Subcutaneous adipose tissue (tissue), 4 donors: ENCODE data around the gene NIPSNAP2. TPM values are rescaled to one million over a fixed set of nuclear protein-coding genes. Genes with fewer than 3 reads are reported as not detected.

Source experiments
- total RNA-seq, 4 donors: library from RNA; depleted of rRNA; stranded (reverse); fragments of >200 nt; gene quantifications; one replicate each; pipeline ENCODE4 v1.1.0, GENCODE V29; 2016
- TF ChIP-seq, protein P1 (sequence below): fragments of 450-650 bp; IDR thresholded peaks from one replicate; pipeline ENCODE4 v1.5.1; 2016; ENCODE audit warnings: low read depth, mild to moderate bottlenecking, control low read depth, antibody characterized with exemption, moderate library complexity

Gene NIPSNAP2
- total RNA-seq, 4 donors from 2014 or later, result 56.9 to 79.9 (median 69.8) TPM

- TF ChIP-seq, protein P1, sequence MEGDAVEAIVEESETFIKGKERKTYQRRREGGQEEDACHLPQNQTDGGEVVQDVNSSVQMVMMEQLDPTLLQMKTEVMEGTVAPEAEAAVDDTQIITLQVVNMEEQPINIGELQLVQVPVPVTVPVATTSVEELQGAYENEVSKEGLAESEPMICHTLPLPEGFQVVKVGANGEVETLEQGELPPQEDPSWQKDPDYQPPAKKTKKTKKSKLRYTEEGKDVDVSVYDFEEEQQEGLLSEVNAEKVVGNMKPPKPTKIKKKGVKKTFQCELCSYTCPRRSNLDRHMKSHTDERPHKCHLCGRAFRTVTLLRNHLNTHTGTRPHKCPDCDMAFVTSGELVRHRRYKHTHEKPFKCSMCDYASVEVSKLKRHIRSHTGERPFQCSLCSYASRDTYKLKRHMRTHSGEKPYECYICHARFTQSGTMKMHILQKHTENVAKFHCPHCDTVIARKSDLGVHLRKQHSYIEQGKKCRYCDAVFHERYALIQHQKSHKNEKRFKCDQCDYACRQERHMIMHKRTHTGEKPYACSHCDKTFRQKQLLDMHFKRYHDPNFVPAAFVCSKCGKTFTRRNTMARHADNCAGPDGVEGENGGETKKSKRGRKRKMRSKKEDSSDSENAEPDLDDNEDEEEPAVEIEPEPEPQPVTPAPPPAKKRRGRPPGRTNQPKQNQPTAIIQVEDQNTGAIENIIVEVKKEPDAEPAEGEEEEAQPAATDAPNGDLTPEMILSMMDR, result no peak
These were observed 15.9 kb downstream of the NIPSNAP2 start for GRCh38 chr7:55980266-55980665.

DNA sequence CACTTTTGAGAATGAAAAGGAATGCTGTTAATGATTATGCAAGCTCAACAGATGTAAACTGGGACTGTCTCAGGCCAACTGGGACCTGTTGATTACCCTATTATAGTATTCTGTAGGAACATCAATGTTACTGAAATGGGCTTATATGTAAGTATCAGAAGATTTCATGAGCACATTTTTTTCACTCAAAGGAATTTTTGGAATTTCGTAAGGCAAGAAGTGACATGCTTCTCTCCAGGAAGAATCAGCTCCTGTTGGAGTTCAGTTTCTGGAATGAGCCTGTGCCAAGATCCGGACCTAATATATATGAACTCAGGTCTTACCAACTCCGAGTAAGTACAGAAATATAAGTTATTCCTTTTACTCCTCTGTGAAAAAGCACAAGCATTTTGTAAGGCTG, 19.2 kb downstream of the NIPSNAP2 start:
- TF ChIP-seq, protein P1, result no peak

GRCh38 chr7:55992346-55992745, 28.0 kb downstream of the NIPSNAP2 start:
- TF ChIP-seq, protein P1, result no peak

DNA sequence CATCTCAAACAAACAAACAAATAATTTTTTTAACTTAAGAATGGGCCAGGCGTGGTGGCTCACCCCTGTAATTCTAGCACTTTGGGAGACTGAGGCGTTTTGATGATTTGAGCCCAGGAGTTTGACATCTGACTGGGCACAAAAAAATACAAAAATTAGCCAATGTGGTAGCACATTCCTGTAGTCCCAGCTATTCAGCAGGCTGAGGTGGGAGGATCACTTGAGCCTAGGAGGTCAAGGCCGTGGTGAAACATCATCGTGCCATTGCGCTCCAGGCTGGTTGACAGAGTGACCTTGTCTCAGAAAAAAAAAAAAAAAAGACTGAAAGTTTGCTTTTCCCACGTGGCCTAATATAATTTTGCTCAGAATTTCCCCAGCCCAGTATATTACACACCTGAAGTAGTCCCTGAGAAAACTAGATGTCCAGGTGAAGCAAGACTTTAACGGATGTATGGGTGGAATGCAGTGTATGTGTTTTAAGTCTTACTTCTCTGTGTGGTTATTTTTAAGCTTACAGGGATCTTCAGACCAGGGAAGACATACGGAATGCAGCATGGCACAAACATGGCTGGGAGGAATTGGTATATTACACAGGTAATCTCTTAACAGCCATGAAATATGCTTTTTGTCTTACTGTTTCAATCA, 32.6 kb downstream of the NIPSNAP2 start:
- TF ChIP-seq, protein P1, result no peak

DNA sequence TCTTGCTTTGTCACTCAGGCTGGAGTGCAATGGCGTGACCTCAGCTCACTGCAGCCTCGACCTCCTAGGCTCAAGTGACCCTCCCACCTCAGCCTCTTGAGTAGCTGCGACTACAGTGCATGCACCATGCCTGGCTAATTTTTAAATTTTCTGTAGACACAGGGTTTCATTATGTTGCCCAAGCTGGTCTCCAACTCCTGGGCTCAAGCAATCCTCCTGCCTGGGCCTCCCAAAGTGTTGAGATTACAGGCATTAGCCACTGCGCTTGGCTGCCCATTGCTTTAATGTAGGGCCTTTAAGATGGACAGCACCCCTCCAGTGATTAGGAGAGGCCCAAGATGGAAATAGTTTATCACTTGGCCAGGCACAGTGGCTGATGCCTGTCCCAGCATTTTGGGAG, 39.4 kb downstream of the NIPSNAP2 start:
- TF ChIP-seq, protein P1, result no peak

- TF ChIP-seq, protein P1, result no peak
These were observed 42.8 kb downstream of the NIPSNAP2 start for GRCh38 chr7:56007167-56007652.

DNA sequence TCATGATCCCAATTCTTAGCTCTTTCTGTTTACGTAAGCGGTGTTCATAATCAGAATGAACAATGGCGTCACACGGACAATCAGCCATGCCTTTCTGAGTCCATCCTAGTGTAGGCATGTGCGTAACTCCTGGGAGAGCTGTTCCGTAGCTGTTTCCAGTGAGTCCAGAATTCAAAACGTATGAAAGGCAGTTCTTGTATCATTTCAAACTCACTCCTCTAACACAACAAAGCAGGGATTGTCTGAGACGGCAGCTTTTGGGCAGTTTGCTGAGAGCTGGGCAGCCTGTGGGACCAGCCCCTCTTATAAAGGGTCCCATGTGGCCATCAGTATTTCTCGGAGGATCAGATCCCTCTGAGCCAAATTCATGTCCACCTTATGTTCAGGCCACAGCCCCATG, 43.5 kb downstream of the NIPSNAP2 start:
- TF ChIP-seq, protein P1, result no peak
